HepG2 (cell line): ENCODE data around the gene ADGRV1. TPM values are rescaled to one million over a fixed set of nuclear protein-coding genes. Genes with fewer than 3 reads are reported as not detected.

ENCODE experiments used
- ARID4A ChIP-seq: sonication (generic); formaldehyde crosslinking; IDR thresholded peaks from 2 replicates; pipeline ENCODE4 v1.5.0; 2020; ENCODE audit warnings: mild to moderate bottlenecking, missing genetic modification reagents, borderline replicate concordance
- HNF1A ChIP-seq, 2 experiments: sonication (generic) in 1 of 2; formaldehyde crosslinking in 1 of 2; IDR thresholded peaks; 2 replicates each; pipeline versions ENCODE4 v1.4.0 to v1.6.1; 2016 to 2020; ENCODE audit warnings: borderline replicate concordance in 1 of 2, low read depth in 1 of 2, mild to moderate bottlenecking in 1 of 2, missing genetic modification reagents in 1 of 2
- RARG ChIP-seq: sonication (generic); formaldehyde crosslinking; IDR thresholded peaks from 2 replicates; pipeline ENCODE4 v1.4.0; 2020; ENCODE audit warnings: low read depth, mild to moderate bottlenecking, missing genetic modification reagents
- polyA plus RNA-seq, 8 experiments: library from polyadenylated mRNA; depleted of rRNA in 3 of 8; stranded (reverse) in 7 of 8; unstranded in 1 of 8; fragments of >200 nt; fragmentation: Illumina TruSeq in 4 of 8; extraction: Trizol in 4 of 8; gene quantifications; 2 replicates each; pipeline versions ENCODE4 v1.2.1 to v1.2.3, GENCODE V29; 2011 to 2016; ENCODE audit warnings: low read depth in 4 of 8, missing spikeins in 1 of 8, mixed read lengths in 1 of 8; ENCODE audit not compliant: insufficient read depth in 1 of 8
- total RNA-seq, 5 experiments: library from RNA; depleted of rRNA; stranded (reverse); fragments of >200 nt; fragmentation: Illumina TruSeq; extraction: Trizol; gene quantifications; 2 replicates each; pipeline ENCODE4 v1.2.3, GENCODE V29; 2016; ENCODE audit warnings: low read depth in 1 of 5

Gene ADGRV1
- total and polyA plus RNA-seq, 2 of the 13 experiments (the other 11 are each of a cell fraction or from before 2014, with no cell fraction given), result 1.7 to 3.9 TPM

- TF ChIP-seq HNF1A (IDR thresholded peaks at IDR 0.05; ENCODE audit: low read depth) (no peak), HNF1A (CRISPR knock-in tag; IDR thresholded peaks at IDR 0.05; ENCODE audit: borderline replicate concordance) (no peak), RARG (CRISPR knock-in tag) (no peak), ARID4A (CRISPR knock-in tag) (no peak)
Measured at GRCh38 chr5:90981177-90981576, 422.6 kb downstream of the ADGRV1 start (continued).
